B cell (primary cell): ENCODE data around the gene TSPAN9. TPM values are rescaled to one million over a fixed set of nuclear protein-coding genes. Genes with fewer than 3 reads are reported as not detected.

Experiments used
- ATAC-seq: fragments of 200-7000 bp; cut with Tn5 transposase; one replicate; pipeline ENCODE4 v1.10.0; 2021; ENCODE audit warnings: low read depth, mild to moderate bottlenecking, moderate number of reproducible peaks, moderate library complexity
- CTCF ChIA-PET: fragments of 350-600 bp; sonication (Branson Sonifier 250); formaldehyde crosslinking; loops from one replicate; lab custom pipeline; 2021; ENCODE audit warnings: antibody characterized with exemption, inconsistent platforms; lab: Charles Lee
- POLR2A ChIA-PET: fragments of 350-600 bp; sonication (Branson Sonifier 250); formaldehyde crosslinking; loops from one replicate; lab custom pipeline; 2021; ENCODE audit warnings: antibody characterized with exemption; lab: Charles Lee
- DNase-seq: peaks from one replicate; pipeline ENCODE4 v3.0.0; 2013
- H2AFZ ChIP-seq: 2 replicates; pipeline ENCODE4 v1.6.1; 2012; ENCODE audit warnings: mild to moderate bottlenecking, low read depth, low read length; ENCODE audit not compliant: insufficient read depth, poor library complexity, severe bottlenecking
- H3K27ac ChIP-seq, 2 donors: 1 replicate in 1 of 2; 2 replicates in 1 of 2; pipeline ENCODE4 v1.5.1; 2012 to 2013; ENCODE audit warnings: low read length in 2 of 2, mild to moderate bottlenecking in 2 of 2, moderate library complexity in 1 of 2
- H3K27me3 ChIP-seq, 4 experiments: fragments of 200-600 bp in 1 of 4; sonication (generic) in 1 of 4; replicated peaks in 1 of 4; 1 replicate in 2 of 4; 2 replicates in 2 of 4; pipeline versions ENCODE4 v1.6.1 to v1.7.0; 2013 to 2016; ENCODE audit warnings: low read length in 3 of 4, mild to moderate bottlenecking in 2 of 4, mixed read lengths in 1 of 4, moderate library complexity in 1 of 4; ENCODE audit not compliant: insufficient read depth in 4 of 4, control insufficient read depth in 3 of 4; ENCODE audit errors: control extremely low read depth in 1 of 4
- H3K36me3 ChIP-seq, 2 experiments: replicated peaks in 1 of 2; 1 replicate in 1 of 2; 2 replicates in 1 of 2; pipeline versions ENCODE4 v1.6.1 to v1.7.1; 2013; ENCODE audit warnings: low read length in 1 of 2; ENCODE audit not compliant: insufficient read depth in 2 of 2, control insufficient read depth in 1 of 2; ENCODE audit errors: control extremely low read depth in 1 of 2, extremely low read depth in 1 of 2
- H3K4me1 ChIP-seq, 2 donors: fragments of 200-600 bp in 1 of 2; sonication (generic) in 1 of 2; 1 replicate in 1 of 2; 2 replicates in 1 of 2; pipeline versions ENCODE4 v1.5.1 to v1.6.1; 2013 to 2017; ENCODE audit warnings: low read length in 2 of 2; ENCODE audit not compliant: control insufficient read depth in 2 of 2, insufficient read depth in 2 of 2
- H3K4me2 ChIP-seq: replicated peaks from 2 replicates; pipeline ENCODE3; 2012; ENCODE audit warnings: mild to moderate bottlenecking, low read depth, low read length; ENCODE audit not compliant: poor library complexity, severe bottlenecking
- H3K4me3 ChIP-seq, 5 experiments: fragments of 200-600 bp in 1 of 5; sonication (generic) in 1 of 5; 1 replicate in 3 of 5; 2 replicates in 2 of 5; pipeline versions ENCODE4 v1.5.1 to v1.7.0; 2011 to 2016; ENCODE audit warnings: low read length in 4 of 5, mild to moderate bottlenecking in 4 of 5, low read depth in 2 of 5, control low read depth in 1 of 5, moderate library complexity in 1 of 5; ENCODE audit not compliant: insufficient read depth in 1 of 5; ENCODE audit errors: control extremely low read depth in 1 of 5, extremely low read depth in 1 of 5
- H3K79me2 ChIP-seq: fragments of 200-600 bp; sonication (generic); one replicate; pipeline ENCODE4 v1.6.0; 2016; ENCODE audit warnings: low read length; ENCODE audit not compliant: control insufficient read depth, insufficient read depth
- H3K9ac ChIP-seq: fragments of 200-600 bp; sonication (generic); 2 replicates; pipeline ENCODE4 v1.6.1; 2017; ENCODE audit warnings: mild to moderate bottlenecking, low read length, moderate library complexity
- H3K9me3 ChIP-seq, 3 donors: one replicate each; pipeline versions ENCODE4 v1.6.1 to v1.7.1; 2013; ENCODE audit warnings: low read length in 2 of 3; ENCODE audit not compliant: control insufficient read depth in 2 of 3, insufficient read depth in 1 of 3; ENCODE audit errors: control extremely low read depth in 1 of 3
- H4K20me1 ChIP-seq: 2 replicates; pipeline ENCODE4 v1.6.0; 2012; ENCODE audit warnings: mild to moderate bottlenecking, low read length; ENCODE audit not compliant: insufficient read depth, control insufficient read depth, poor library complexity, severe bottlenecking
- H3K27ac Mint-ChIP-seq: one replicate; pipeline ENCODE4 v1.8.0; 2021; ENCODE audit warnings: mixed read lengths
- H3K27me3 Mint-ChIP-seq: one replicate; pipeline ENCODE4 v1.8.0; 2021; ENCODE audit warnings: mixed read lengths
- H3K4me1 Mint-ChIP-seq: one replicate; pipeline ENCODE4 v1.8.0; 2021; ENCODE audit warnings: mixed read lengths
- H3K4me3 Mint-ChIP-seq: one replicate; pipeline ENCODE4 v1.8.0; 2021; ENCODE audit warnings: mixed read lengths
- H3K9me3 Mint-ChIP-seq: one replicate; pipeline ENCODE4 v1.8.0; 2022; ENCODE audit warnings: mixed read lengths; ENCODE audit not compliant: insufficient read depth
- CTCF ChIP-seq: fragments of 200-600 bp; IDR thresholded peaks from one replicate; pipeline ENCODE4 v1.8.0; 2022; ENCODE audit warnings: antibody characterized with exemption, mild to moderate bottlenecking
- EZH2 ChIP-seq: IDR thresholded peaks from 2 replicates; pipeline ENCODE4 v1.6.1; 2012; ENCODE audit warnings: borderline replicate concordance, low read depth, mild to moderate bottlenecking, moderate library complexity, low read length; ENCODE audit not compliant: insufficient read depth, poor library complexity, severe bottlenecking
- WGBS: methylation state at CpG from one replicate; pipeline ENCODE4 v1.1.5; 2013; ENCODE audit warnings: missing lambda C conversion rate; ENCODE audit not compliant: insufficient coverage; 5-methylcytosine and 5-hydroxymethylcytosine counted together
- intact Hi-C: fragments of 100-400 bp; cut with micrococcal nuclease; formaldehyde crosslinking; loops from one replicate; pipeline ENCODE4 v1.10.0; 2022
- polyA plus RNA-seq: library from polyadenylated mRNA; depleted of rRNA; stranded (reverse); fragments of >200 nt; gene quantifications from 2 replicates; pipeline ENCODE4 v1.2.3, GENCODE V29; 2012
- total RNA-seq, 2 donors: library from RNA; stranded (reverse); fragments of 120-200 nt in 1 of 2; gene quantifications; 1 replicate in 1 of 2; 2 replicates in 1 of 2; pipeline versions ENCODE4 v1.2.3 to v1.2.4, GENCODE V29; 2013 to 2022

Gene TSPAN9
- total and polyA plus RNA-seq, 2 donors (not counting 1 experiment from before 2014, with no cell fraction given), result 0.15 to 0.37 TPM

- Histone ChIP-seq H3K4me3 (no peak overlapping the region), H3K27ac (no peak overlapping the region), H3K36me3 (no peaks in the 10 kb centered on the region), H3K79me2 (no peaks in the 10 kb centered on the region), H3K9ac (no peak overlapping the region), H3K4me2 (no peak overlapping the region), H3K4me1 (no peaks in the 10 kb centered on the region), H2AFZ (no peak overlapping the region), H3K9me3 (no peaks in the 10 kb centered on the region), H4K20me1 (no peaks in the 10 kb centered on the region), H3K27me3 (no peaks in the 10 kb centered on the region)
- ATAC-seq (no peak), DNase-seq (no peak)
- H3K4me1 Mint-ChIP-seq, result no peaks in the 10 kb centered on the region
- POLR2A ChIA-PET, result no interaction called here
- H3K27ac Mint-ChIP-seq, result no peak overlapping the region
- TF ChIP-seq EZH2, result no peak
- no peak for TF ChIP-seq CTCF
- intact Hi-C loops, result loop anchor here (10.0 kb wide), 1 partner anchor 179 kb away; the partner anchor contains the start of gene TEX52
- 83% methylated on average over 3 of the region's 8 CpGs for WGBS
- H3K9me3 Mint-ChIP-seq, result no peaks in the 10 kb centered on the region
- CTCF ChIA-PET, result interaction anchor here (1.2 to 1.6 kb wide), 2 partner anchors 77 to 188 kb away, joined by 3 to 6 read pairs; no protein-coding TSS in a partner anchor
- no peak overlapping the region for H3K4me3 Mint-ChIP-seq
- H3K27me3 Mint-ChIP-seq, result peaks cover 12% of the 10 kb centered on the region
Observed at GRCh38 chr12:3033539-3033867, 43.7 kb upstream of the TSPAN9 start.

- Mint-ChIP-seq H3K9me3 (no peaks in the 10 kb centered on the region), H3K27me3 (peaks cover 12% of the 10 kb centered on the region)
- CTCF ChIA-PET, result interaction anchor here (0.7 to 1.2 kb wide), 2 partner anchors 78 to 351 kb away, joined by 3 read pairs; no protein-coding TSS in a partner anchor
Observed at GRCh38 chr12:3034067-3034750, 43.0 kb upstream of the TSPAN9 start.

More at GRCh38 chr12:3034067-3034750, 43.0 kb upstream of the TSPAN9 start:
- no peak overlapping the region for H3K4me3 ChIP-seq
- H3K9ac ChIP-seq, result no peak overlapping the region
- no peaks in the 10 kb centered on the region for H3K9me3 ChIP-seq
- no peaks in the 10 kb centered on the region for H4K20me1 ChIP-seq
- POLR2A ChIA-PET, result interaction anchor here (0.6 kb wide), 1 partner anchor 149 kb away, joined by 17 read pairs; no protein-coding TSS in a partner anchor
- H2AFZ ChIP-seq, result no peak overlapping the region
- no peaks in the 10 kb centered on the region for H3K4me1 ChIP-seq
- intact Hi-C loops, result loop anchor here (10.0 kb wide), 1 partner anchor 179 kb away; the partner anchor contains the start of gene TEX52
- H3K27ac ChIP-seq, result no peak overlapping the region
- ATAC-seq, result peak; percentile 57
- 34% methylated on average over 8 of the region's 10 CpGs for WGBS
- no peak overlapping the region for H3K4me2 ChIP-seq
- Mint-ChIP-seq H3K4me1 (no peaks in the 10 kb centered on the region), H3K4me3 (no peak overlapping the region), H3K27ac (no peak overlapping the region)
- no peaks in the 10 kb centered on the region for H3K79me2 ChIP-seq
- no peaks in the 10 kb centered on the region for H3K36me3 ChIP-seq
- peak; percentile 34 for TF ChIP-seq CTCF
- no peak for TF ChIP-seq EZH2
- H3K27me3 ChIP-seq, result no peaks in the 10 kb centered on the region
- peak; percentile 39 for DNase-seq
